Smooth muscle cell (in vitro differentiated cells): Measurements from ENCODE around the gene CD300LF. TPM values are rescaled to one million over a fixed set of nuclear protein-coding genes. Genes with fewer than 3 reads are reported as not detected.

Source experiments
- DNase-seq: peaks from one replicate; lab custom pipeline; 2025; ENCODE audit not compliant: unreplicated experiment; lab: John Stamatoyannopoulos, UW
- H2AFZ ChIP-seq: fragments of 200-600 bp; sonication (generic); 2 replicates; pipeline ENCODE4 v1.6.0; 2016; ENCODE audit warnings: antibody characterized with exemption, low read depth, mild to moderate bottlenecking
- H3F3A ChIP-seq: fragments of 200-600 bp; sonication (generic); 2 replicates; pipeline ENCODE4 v1.6.0; 2017; ENCODE audit warnings: antibody characterized with exemption, low read depth
- H3K27ac ChIP-seq: fragments of 200-600 bp; sonication (generic); 2 replicates; pipeline ENCODE4 v1.5.1; 2016; ENCODE audit warnings: low read depth, mild to moderate bottlenecking
- H3K27me3 ChIP-seq: fragments of 200-600 bp; sonication (generic); 2 replicates; pipeline ENCODE4 v1.6.1; 2016; ENCODE audit warnings: low read depth, mild to moderate bottlenecking
- H3K36me3 ChIP-seq: fragments of 200-600 bp; sonication (generic); 2 replicates; pipeline ENCODE4 v1.5.1; 2016; ENCODE audit warnings: low read depth
- H3K4me1 ChIP-seq: fragments of 200-600 bp; sonication (generic); 2 replicates; pipeline ENCODE4 v1.5.1; 2016; ENCODE audit warnings: low read depth
- H3K4me2 ChIP-seq: fragments of 200-600 bp; sonication (generic); 2 replicates; pipeline ENCODE4 v1.6.0; 2016; ENCODE audit warnings: mild to moderate bottlenecking
- H3K4me3 ChIP-seq: fragments of 200-600 bp; sonication (generic); 2 replicates; pipeline ENCODE4 v1.5.1; 2016; ENCODE audit warnings: mild to moderate bottlenecking
- H3K79me2 ChIP-seq: fragments of 200-600 bp; sonication (generic); 2 replicates; pipeline ENCODE4 v1.6.0; 2016; ENCODE audit warnings: low read depth, mild to moderate bottlenecking
- H3K9ac ChIP-seq: fragments of 200-600 bp; sonication (generic); 2 replicates; pipeline ENCODE4 v1.6.0; 2016; ENCODE audit warnings: low read depth
- H3K9me3 ChIP-seq: fragments of 200-600 bp; sonication (generic); replicated peaks from 2 replicates; pipeline ENCODE4 v1.5.1; 2016; ENCODE audit warnings: low read depth
- H4K20me1 ChIP-seq: fragments of 200-600 bp; sonication (generic); 2 replicates; pipeline ENCODE4 v1.6.0; 2016; ENCODE audit warnings: low read depth
- CTCF ChIP-seq: fragments of 200-600 bp; sonication (generic); IDR thresholded peaks from 2 replicates; pipeline ENCODE4 v1.5.1; 2017; ENCODE audit warnings: borderline replicate concordance, mild to moderate bottlenecking, antibody characterized with exemption; ENCODE audit not compliant: insufficient read depth, poor library complexity, severe bottlenecking
- WGBS: methylation state at CpG from one replicate; pipeline ENCODE4 v1.1.7; 2016; ENCODE audit warnings: low lambda C conversion rate; 5-methylcytosine and 5-hydroxymethylcytosine counted together
- polyA plus RNA-seq: library from polyadenylated mRNA; unstranded; fragments of >200 nt; fragmentation: Nextera tagmentation; extraction: Ambion mirVana; gene quantifications from 2 replicates; pipeline ENCODE4 v1.2.1, GENCODE V29; 2016
- total RNA-seq: library from RNA; depleted of rRNA; stranded (reverse); fragments of >200 nt; gene quantifications from 2 replicates; pipeline ENCODE4 v1.2.3, GENCODE V29; 2014

Gene CD300LF
- total and polyA plus RNA-seq, 2 experiments from 2014 or later = not detected

GRCh38 chr17:74746376-74746775, 33.7 kb upstream of the CD300LF start:
- 45% methylated on average over 5 of the region's 5 CpGs for WGBS
- DNase-seq = no peak
- no peaks in the 10 kb centered on the region for H3K36me3 ChIP-seq
- H3K4me2 ChIP-seq = peak overlapping the region; percentile 51
- no peak overlapping the region for H3K4me3 ChIP-seq
- H4K20me1 ChIP-seq = no peaks in the 10 kb centered on the region
- peaks cover 18% of the 10 kb centered on the region for H3F3A ChIP-seq
- H2AFZ ChIP-seq = no peak overlapping the region
- H3K9ac ChIP-seq = no peak overlapping the region
- H3K27me3 ChIP-seq = no peaks in the 10 kb centered on the region
- no peak for TF ChIP-seq CTCF
- no peaks in the 10 kb centered on the region for H3K9me3 ChIP-seq
- H3K79me2 ChIP-seq = no peaks in the 10 kb centered on the region
- H3K27ac ChIP-seq = no peak overlapping the region
- H3K4me1 ChIP-seq = peaks cover 43% of the 10 kb centered on the region

GRCh38 chr17:74745548-74746177, 32.9 kb upstream of the CD300LF start:
- no peaks in the 10 kb centered on the region for H3K27me3 ChIP-seq
- H4K20me1 ChIP-seq = no peaks in the 10 kb centered on the region
- H3F3A ChIP-seq = peaks cover 18% of the 10 kb centered on the region
- H2AFZ ChIP-seq = no peak overlapping the region
- peaks cover 38% of the 10 kb centered on the region for H3K4me1 ChIP-seq
- no peak for DNase-seq
- H3K79me2 ChIP-seq = no peaks in the 10 kb centered on the region
- H3K27ac ChIP-seq = no peak overlapping the region
- H3K36me3 ChIP-seq = no peaks in the 10 kb centered on the region
- H3K4me2 ChIP-seq = no peak overlapping the region
- no peaks in the 10 kb centered on the region for H3K9me3 ChIP-seq
- H3K4me3 ChIP-seq = no peak overlapping the region
- 84% methylated on average over 8 of the region's 8 CpGs for WGBS
- no peak for TF ChIP-seq CTCF
- H3K9ac ChIP-seq = no peak overlapping the region

GRCh38 chr17:74744714-74745547, 32.2 kb upstream of the CD300LF start:
- Histone ChIP-seq H3K79me2 (no peaks in the 10 kb centered on the region), H3K9ac (no peak overlapping the region), H3K4me3 (no peak overlapping the region), H3F3A (peaks cover 18% of the 10 kb centered on the region), H3K27ac (no peak overlapping the region), H3K27me3 (no peaks in the 10 kb centered on the region), H3K36me3 (no peaks in the 10 kb centered on the region), H4K20me1 (no peaks in the 10 kb centered on the region), H2AFZ (no peak overlapping the region), H3K9me3 (no peaks in the 10 kb centered on the region), H3K4me1 (peaks cover 32% of the 10 kb centered on the region), H3K4me2 (peak overlapping the region; percentile 13)
- peak; percentile 100 for TF ChIP-seq CTCF
- 36% methylated on average over 24 of the region's 24 CpGs for whole genome bisulfite sequencing
- peak; percentile 49 for DNase-seq

- Histone ChIP-seq H2AFZ (no peak overlapping the region), H3K36me3 (no peaks in the 10 kb centered on the region), H3K4me1 (peaks cover 31% of the 10 kb centered on the region), H3F3A (peaks cover 18% of the 10 kb centered on the region), H3K4me2 (no peak overlapping the region), H3K27ac (no peak overlapping the region), H4K20me1 (no peaks in the 10 kb centered on the region), H3K4me3 (no peak overlapping the region), H3K27me3 (no peaks in the 10 kb centered on the region), H3K79me2 (no peaks in the 10 kb centered on the region), H3K9me3 (no peaks in the 10 kb centered on the region), H3K9ac (no peak overlapping the region)
- TF ChIP-seq CTCF = no peak
- WGBS = 67% methylated on average over 2 of the region's 2 CpGs
- no peak for DNase-seq
Measured at GRCh38 chr17:74744349-74744713, 31.6 kb upstream of the CD300LF start.
